Gastroesophageal sphincter (tissue), 4 donors: ENCODE data around the gene ATP13A2. TPM values are rescaled to one million over a fixed set of nuclear protein-coding genes. Genes with fewer than 3 reads are reported as not detected.

ENCODE experiments used
- ATAC-seq: fragments of 150-250 bp; one replicate; pipeline ENCODE4 v1.9.1; 2016; ENCODE audit warnings: mild to moderate bottlenecking, moderate library complexity
- H3K27ac ChIP-seq, 4 donors: fragments of 200-600 bp; sonication (generic) in 3 of 4; 1 replicate in 3 of 4; 2 replicates in 1 of 4; pipeline ENCODE4 v1.5.1; 2016 to 2019
- H3K27me3 ChIP-seq: fragments of 200-600 bp; sonication (generic); one replicate; pipeline ENCODE4 v1.5.1; 2019
- H3K36me3 ChIP-seq, 2 donors: fragments of 200-600 bp; sonication (generic); one replicate each; pipeline ENCODE4 v1.5.1; 2019; ENCODE audit warnings: control low read depth in 1 of 2
- H3K4me1 ChIP-seq, 3 donors: fragments of 200-600 bp; sonication (generic); 1 replicate in 2 of 3; 2 replicates in 1 of 3; pipeline ENCODE4 v1.5.1; 2016 to 2019; ENCODE audit warnings: control low read depth in 2 of 3
- H3K4me3 ChIP-seq, 2 donors: fragments of 200-600 bp; sonication (generic); one replicate each; pipeline ENCODE4 v1.5.1; 2019; ENCODE audit warnings: mild to moderate bottlenecking in 1 of 2, moderate library complexity in 1 of 2
- H3K9me3 ChIP-seq, 3 donors: fragments of 200-600 bp; sonication (generic); one replicate each; pipeline ENCODE4 v1.5.1; 2017 to 2019; ENCODE audit warnings: control low read depth in 2 of 3
- CTCF ChIP-seq, 4 experiments: fragments of 200-600 bp in 2 of 4; fragments of 450-650 bp in 2 of 4; sonication (generic) in 1 of 4; IDR thresholded peaks; one replicate each; pipeline ENCODE4 v1.5.1; 2017 to 2019; ENCODE audit warnings: antibody characterized with exemption in 4 of 4, mild to moderate bottlenecking in 2 of 4, moderate library complexity in 2 of 4
- EP300 ChIP-seq: sonication (generic); formaldehyde crosslinking; IDR thresholded peaks from one replicate; pipeline ENCODE4 v1.6.1; 2017; ENCODE audit warnings: antibody characterized with exemption, mild to moderate bottlenecking
- POLR2A ChIP-seq, 2 donors: fragments of 450-650 bp; IDR thresholded peaks; one replicate each; pipeline ENCODE4 v1.6.1; 2017; ENCODE audit warnings: antibody characterized with exemption in 2 of 2, mild to moderate bottlenecking in 2 of 2, moderate library complexity in 1 of 2
- POLR2AphosphoS5 ChIP-seq: sonication (generic); formaldehyde crosslinking; IDR thresholded peaks from one replicate; pipeline ENCODE4 v1.6.1; 2017; ENCODE audit warnings: antibody characterized with exemption
- WGBS, 2 donors: methylation state at CpG; one replicate each; pipeline ENCODE4 v1.1.5; 2018; ENCODE audit warnings: low coverage in 1 of 2; 5-methylcytosine and 5-hydroxymethylcytosine counted together
- total RNA-seq, 4 donors: library from RNA; depleted of rRNA; stranded (reverse); fragments of >200 nt; gene quantifications; one replicate each; pipeline ENCODE4 v1.1.0, GENCODE V29; 2016

The ATP13A2 gene
- total RNA-seq, 4 donors from 2014 or later: 19.1 to 29.2 (median 20.1) TPM

GRCh38 chr1:16993521-16994038 is 18.1 kb downstream of the ATP13A2 start:
- TF ChIP-seq POLR2AphosphoS5 (no peak), POLR2A (IDR thresholded peaks at IDR 0.05) (no peak), EP300 (no peak), CTCF (IDR thresholded peaks at IDR 0.05) (no peak)
- 73 to 93% methylated on average over 3 of the region's 15 CpGs for WGBS, 2 donors
- no peak for ATAC-seq
- H3K27me3 ChIP-seq: no peaks in the 10 kb centered on the region
- no peaks in the 10 kb centered on the region for H3K9me3 ChIP-seq
- H3K36me3 ChIP-seq: peaks cover 0 to 100% of the 10 kb centered on the region in 2 donors
- no peak overlapping the region for H3K27ac ChIP-seq
- no peaks in the 10 kb centered on the region for H3K4me1 ChIP-seq
- no peak overlapping the region for H3K4me3 ChIP-seq

- ATAC-seq: no peak
- Histone ChIP-seq H3K27ac (no peak overlapping the region), H3K27me3 (no peaks in the 10 kb centered on the region), H3K36me3 (peaks cover 0 to 100% of the 10 kb centered on the region in 2 donors), H3K9me3 (no peaks in the 10 kb centered on the region), H3K4me1 (no peaks in the 10 kb centered on the region), H3K4me3 (no peak overlapping the region)
- 82 to 92% methylated on average over 7 of the region's 9 CpGs for WGBS, 2 donors
- no peak for TF ChIP-seq CTCF (IDR thresholded peaks at IDR 0.05)
- no peak for TF ChIP-seq POLR2AphosphoS5
- no peak for TF ChIP-seq POLR2A (IDR thresholded peaks at IDR 0.05)
- no peak for TF ChIP-seq EP300
Measured at GRCh38 chr1:16992675-16993074, 19.1 kb downstream of the ATP13A2 start.

- Histone ChIP-seq H3K27ac (no peak overlapping the region), H3K4me1 (no peaks in the 10 kb centered on the region), H3K36me3 (peaks cover 0 to 100% of the 10 kb centered on the region in 2 donors), H3K4me3 (no peak overlapping the region), H3K9me3 (no peaks in the 10 kb centered on the region), H3K27me3 (no peaks in the 10 kb centered on the region)
- no CpG with 5 or more reads among the region's 12 CpGs for WGBS, 2 donors
- TF ChIP-seq CTCF (IDR thresholded peaks at IDR 0.05) (no peak), POLR2AphosphoS5 (no peak), POLR2A (IDR thresholded peaks at IDR 0.05) (no peak), EP300 (no peak)
- no peak for ATAC-seq
Measured at GRCh38 chr1:16992102-16992501, 19.6 kb downstream of the ATP13A2 start.

- H3K27me3 ChIP-seq: no peaks in the 10 kb centered on the region
- WGBS, 2 donors: 96% methylated on average over 9 of the region's 12 CpGs; no CpG with 5 or more reads in 1 of the 2 donors
- H3K4me1 ChIP-seq: no peaks in the 10 kb centered on the region
- TF ChIP-seq POLR2AphosphoS5 (no peak), EP300 (no peak), POLR2A (IDR thresholded peaks at IDR 0.05) (no peak)
- peaks cover 0 to 100% of the 10 kb centered on the region in 2 donors for H3K36me3 ChIP-seq
- ATAC-seq: no peak
- no peak overlapping the region for H3K27ac ChIP-seq
- no peaks in the 10 kb centered on the region for H3K9me3 ChIP-seq
- no peak overlapping the region for H3K4me3 ChIP-seq
Measured at GRCh38 chr1:16991571-16991970, 20.2 kb downstream of the ATP13A2 start.

- peaks cover 0 to 97% of the 10 kb centered on the region in 2 donors for H3K36me3 ChIP-seq
- no peak overlapping the region for H3K4me3 ChIP-seq
- H3K4me1 ChIP-seq: peaks cover 0 to 2% (median 0%) of the 10 kb centered on the region in 3 donors
- no peaks in the 10 kb centered on the region for H3K9me3 ChIP-seq
- TF ChIP-seq EP300: no peak
- TF ChIP-seq CTCF (IDR thresholded peaks at IDR 0.05): no peak
- TF ChIP-seq POLR2A (IDR thresholded peaks at IDR 0.05): no peak
- no peak for TF ChIP-seq POLR2AphosphoS5
- ATAC-seq: no peak
- no peaks in the 10 kb centered on the region for H3K27me3 ChIP-seq
- 76 to 100% methylated on average over 1 to 4 of the region's 22 CpGs for WGBS, 2 donors
- H3K27ac ChIP-seq: no peak overlapping the region
Measured at GRCh38 chr1:16989676-16990391, 21.9 kb downstream of the ATP13A2 start.
